GM19043 (cell line): Measurements from ENCODE around the gene DIS3L.
"Not testable (repeated sequence)": the region's sequence is repeated elsewhere in the genome, so short reads cannot be mapped to it uniquely, and the experiment has no call there.

ENCODE experiments used
- ATAC-seq: cut with Tn5 transposase; IDR thresholded peaks from one replicate; pipeline ENCODE4 v1.9.1; 2021; ENCODE audit warnings: low read depth; ENCODE audit not compliant: unreplicated experiment

DIS3L gene

DNA sequence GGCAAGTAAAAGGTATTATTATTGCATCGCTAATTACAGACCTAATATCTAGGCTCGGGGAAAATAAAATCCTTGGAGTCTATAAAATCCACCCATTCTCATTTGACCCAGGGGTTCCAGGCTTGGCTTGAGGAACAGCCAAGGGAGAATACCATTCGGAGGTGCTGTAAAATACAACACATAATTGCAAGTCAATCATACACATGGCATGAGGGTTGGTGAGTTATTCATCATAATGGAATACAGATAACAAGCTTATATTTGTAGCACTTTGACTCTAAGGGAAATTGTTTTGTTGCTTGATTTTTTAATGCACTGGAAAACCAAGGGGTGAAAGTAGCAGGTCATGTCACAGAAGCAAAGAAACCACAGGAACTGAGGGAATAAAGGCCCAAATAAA is 16.8 kb upstream of the DIS3L start:
- ATAC-seq: no peak

DNA sequence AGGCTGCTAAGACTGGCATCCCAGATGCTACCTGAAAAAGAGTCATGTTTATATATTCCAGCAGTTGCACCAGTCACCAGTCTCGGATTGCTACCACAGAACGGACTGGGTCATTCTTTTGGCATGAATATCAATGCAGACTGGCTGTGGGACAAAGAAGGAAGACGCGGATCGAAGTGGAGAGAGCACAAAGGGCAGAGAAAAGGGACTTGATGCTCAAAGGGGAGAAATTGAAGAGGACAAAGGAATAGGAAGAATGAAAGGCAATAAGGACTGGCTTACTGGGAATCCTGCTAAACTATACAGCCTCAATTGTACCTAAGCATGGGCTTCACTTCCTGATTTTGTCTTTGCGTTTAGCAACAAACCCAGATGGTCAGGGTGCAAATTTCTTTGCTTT is 15.3 kb upstream of the DIS3L start:
- no peak for ATAC-seq

DNA sequence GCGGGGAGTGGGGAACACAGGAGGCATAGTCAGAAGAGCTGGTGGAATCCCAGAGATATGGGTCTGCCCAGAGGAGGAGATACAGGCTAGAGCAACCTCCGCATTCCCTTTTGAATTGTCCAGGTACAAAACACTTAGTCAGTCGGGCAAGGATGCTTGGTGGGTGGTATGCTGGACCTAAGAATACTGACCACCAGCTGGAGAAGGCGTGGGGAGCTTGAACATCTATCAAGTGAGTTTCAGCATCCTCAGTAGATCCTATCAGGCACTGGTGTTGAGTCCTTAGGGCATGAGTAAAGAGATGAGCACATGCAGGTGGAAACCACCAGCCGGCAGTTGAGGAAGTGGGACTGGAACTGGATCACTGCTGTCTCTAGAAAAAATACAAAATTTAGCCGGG is 14.7 kb upstream of the DIS3L start:
- no peak for ATAC-seq

DNA sequence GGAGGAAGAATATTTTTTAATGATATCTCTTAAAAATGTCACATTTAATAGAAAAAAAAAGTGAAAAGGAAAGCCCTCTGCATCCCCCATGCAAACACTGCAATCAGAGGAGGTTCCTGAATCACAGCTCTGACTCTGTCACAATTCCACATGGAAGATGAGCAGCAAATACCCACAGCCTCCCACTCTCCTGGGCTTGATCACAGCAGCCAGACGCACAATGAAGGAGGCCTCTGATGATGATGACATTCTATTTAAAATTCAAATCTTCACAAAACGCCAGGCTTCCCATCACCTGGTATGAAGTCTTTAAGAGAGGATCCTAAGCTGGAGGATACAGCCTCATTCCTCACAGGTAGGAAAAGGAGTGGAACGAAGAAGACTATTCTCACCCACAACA is 9.1 kb upstream of the DIS3L start:
- no peak for ATAC-seq

DNA sequence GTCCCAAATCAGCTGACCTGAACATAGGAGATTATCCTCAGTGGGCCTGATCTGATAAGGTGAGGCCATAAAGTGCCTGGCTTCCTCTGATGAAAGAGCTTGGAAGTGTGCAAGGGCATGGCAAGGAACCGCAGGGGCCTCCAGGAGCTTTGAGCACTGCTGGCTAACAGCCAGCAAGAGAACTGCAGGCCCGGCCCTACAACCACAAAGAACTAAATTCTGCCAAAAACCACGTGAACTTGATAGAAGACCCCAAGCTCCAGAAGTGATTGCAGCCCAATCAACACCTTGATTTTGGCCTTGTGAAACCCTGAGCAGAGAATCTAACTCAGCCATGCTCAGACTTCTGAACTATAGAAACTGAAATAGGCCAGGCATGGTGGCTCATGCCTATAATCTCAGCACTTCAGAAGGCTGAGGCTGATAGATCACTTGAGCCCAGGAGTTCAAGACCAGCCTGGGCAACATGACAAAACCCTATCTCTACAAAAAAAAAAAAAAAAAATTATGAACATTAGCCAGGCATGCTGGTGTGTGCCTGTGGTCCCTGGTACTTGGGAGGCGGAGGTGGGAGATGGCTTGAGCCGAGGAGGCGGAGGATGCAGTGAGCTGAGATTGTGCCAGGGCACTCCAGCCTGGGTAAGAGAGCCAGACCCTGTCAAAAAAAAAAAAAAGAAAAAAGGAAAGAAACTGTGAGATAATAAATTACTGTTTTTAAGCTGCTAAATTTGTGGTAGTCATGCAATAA is 7.7 kb upstream of the DIS3L start:
- no peak for ATAC-seq

DNA sequence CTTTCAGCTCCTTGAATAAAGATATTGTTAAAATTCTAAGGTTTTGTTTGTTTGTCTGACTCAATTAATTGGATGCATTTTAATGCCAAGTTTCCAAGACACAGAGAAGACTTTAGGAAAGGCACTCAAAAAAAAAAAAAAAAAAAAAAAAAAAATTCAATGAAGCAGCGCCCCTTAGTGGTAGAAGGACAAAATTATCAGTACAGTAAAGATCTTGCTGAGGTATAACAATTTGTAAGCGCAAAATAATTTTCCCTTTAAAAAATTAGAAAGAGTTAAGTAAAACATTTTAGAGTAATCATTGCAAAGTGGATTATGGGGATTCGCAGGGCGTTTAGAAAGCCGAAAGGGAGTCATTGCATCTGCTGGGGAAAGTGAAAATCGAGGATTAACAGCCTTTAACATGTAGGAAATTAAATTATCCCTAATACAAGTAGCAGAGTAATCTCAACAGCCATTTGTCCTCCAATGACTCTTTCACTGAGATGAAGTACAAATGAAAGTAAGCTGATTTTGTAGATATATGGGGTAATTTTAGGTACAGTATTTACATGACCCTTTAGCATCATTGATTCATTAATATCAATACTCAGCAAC is 5.8 kb upstream of the DIS3L start:
- no peak for ATAC-seq

DNA sequence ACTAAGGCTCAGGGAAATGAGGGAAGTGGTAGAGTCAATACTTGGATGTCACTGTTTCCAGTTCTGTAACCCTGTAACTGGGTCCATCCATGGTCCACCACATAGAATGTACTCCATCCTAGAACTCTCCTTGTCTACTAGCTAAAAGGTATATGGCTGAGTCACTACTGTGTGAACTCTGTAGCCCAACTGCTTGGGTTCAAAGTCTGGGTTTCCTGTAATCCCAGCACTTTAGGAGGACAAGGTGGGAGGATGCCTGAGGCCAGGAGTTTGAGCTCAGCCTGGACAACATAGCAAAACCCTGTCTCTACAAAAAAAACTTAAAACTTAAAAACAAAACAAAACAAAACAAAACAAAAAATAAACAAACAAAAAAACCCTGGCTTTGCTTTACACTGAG is 5.3 kb upstream of the DIS3L start:
- no peak for ATAC-seq

DNA sequence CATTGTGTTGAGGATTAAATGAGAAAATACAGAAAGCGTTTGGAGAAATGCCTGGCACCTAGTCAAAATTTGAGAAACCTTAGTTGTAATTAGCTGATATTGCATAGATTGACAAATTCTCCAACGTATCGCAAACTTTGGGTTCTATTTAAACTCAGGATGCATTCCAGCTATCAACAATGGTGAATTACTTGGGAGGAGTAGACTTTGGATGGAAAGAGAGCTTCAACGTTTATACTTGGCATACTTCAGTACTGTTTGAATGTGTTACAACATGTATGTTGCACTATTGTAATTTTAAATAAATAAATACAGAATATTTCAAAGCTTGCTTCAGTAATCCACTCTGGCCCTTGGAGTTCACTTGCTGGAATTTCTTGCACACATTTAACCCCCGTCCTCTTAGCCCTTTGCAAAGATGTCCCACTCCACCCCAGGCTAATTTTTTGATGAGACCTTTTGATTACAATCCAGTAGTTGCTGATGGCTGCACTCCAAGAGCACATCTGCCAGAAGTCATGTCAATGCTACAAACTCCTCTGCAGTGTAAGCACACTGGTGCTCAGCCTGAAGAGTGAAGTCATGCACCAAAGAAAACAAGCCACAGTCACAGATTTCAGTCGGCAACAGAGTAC is 4.7 kb upstream of the DIS3L start:
- ATAC-seq: no peak

DNA sequence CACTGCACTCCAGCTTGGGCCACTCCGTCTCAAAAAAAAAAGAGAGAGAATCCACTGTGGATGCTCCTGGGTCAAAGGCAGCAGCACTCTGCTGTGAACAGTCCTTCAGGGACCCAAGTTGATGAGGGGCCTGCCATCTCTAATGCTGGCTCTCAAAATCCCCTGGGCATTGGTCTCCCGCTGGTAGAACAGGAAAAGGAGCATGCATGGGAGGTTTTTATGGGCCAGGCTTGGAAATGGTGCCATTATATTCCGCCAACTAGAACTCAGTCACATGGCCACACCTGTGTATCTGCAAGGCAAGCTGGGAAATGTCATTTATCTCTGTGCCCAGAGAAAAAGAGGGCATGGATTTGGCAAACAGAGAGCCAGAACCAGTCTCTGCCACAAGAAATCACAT is 3.4 kb upstream of the DIS3L start:
- no peak for ATAC-seq

DNA sequence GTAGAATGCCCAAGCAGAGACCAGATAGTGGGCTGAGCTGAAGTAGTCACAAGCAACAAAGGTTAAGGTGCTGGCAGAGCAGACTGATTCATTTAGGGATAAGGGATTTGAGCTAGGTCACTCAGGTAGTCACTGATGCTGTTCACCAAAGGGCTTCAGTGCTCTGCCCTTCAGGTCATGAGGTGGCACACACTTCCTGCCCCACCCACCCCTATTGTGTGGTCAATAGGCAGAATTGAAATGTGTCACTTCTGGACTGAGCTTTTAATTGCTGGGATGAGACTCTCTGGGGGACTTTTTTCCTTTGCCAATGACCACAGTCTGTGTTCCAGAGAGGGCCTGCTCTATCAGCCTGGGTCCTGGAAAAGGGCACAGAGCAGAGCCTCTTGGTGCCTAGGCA is 2.9 kb upstream of the DIS3L start:
- no peak for ATAC-seq

DNA sequence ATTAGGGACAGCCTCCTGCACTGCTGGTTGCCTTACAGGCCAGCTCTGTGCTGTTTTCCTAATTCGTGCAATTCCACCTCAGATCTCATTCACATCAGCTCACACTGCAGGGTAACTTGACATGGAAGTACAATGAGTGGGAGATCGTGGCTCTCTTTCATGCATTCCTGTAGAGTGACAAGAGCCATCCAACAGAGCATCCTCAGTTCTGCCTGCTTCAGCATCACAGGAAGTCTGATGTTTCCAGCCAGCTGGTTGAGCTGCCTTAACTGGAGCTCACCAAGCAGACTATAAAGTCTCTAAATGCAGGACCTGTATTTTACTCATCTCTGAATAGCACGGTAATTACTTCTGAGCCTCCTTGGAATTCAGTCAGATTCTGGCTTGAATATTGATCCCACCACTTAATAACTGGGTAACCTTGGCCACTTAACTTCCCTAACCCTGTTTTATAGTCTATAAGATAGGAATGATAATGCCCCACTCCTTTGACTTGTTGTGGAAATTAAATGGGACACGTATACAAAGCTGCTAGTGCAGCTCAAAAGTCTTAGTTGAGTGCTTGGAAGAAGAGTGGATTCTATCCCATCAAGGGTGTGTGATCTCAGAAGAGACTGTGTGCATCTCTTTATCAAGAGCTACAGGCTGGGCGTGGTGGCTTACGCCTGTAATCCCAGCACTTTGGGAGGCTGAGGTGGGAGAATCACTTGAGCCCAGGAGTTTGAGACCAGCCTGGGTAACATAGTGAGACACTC is 1.4 kb upstream of the DIS3L start:
- no peak for ATAC-seq

DNA sequence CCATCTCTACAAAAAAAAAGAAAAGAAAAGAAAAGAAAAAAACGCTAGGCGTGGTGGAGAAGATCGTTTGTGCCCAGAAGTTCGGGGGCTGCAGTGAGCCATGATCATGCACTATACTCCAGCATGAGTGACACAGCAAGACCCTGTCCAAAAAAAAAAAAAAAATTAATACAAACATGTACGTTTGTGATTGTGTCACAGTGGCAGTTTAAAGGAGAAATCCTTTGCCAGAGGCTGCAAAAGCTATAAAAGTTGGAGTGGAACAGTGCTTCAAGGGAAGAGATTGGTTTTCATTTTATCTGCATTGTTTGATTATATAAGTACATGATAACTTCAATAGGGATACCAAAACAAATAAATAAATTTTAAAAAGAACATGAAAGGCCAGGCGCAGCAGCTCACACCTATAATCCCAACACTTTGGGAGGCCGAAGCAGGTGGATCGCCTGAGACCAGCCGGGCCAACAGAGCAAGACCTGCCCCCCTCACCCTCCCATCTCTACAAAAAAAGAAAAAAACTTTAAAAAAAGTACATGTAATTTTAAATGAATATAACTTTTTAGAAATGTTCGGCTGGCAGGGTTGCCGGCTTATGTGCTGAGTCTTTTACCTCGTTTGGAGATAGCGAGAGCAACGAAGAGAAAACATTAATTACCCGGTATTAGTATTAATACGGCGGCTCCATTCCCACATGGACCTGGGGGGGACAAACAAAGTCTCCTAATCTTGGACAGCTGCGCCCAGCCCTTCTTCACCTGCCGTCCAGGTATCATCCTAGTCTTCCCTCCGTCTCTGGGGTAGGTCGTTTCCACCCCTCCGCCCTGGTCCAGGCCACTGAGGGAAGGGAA is 573 bp upstream of the DIS3L start:
- no peak for ATAC-seq

DNA sequence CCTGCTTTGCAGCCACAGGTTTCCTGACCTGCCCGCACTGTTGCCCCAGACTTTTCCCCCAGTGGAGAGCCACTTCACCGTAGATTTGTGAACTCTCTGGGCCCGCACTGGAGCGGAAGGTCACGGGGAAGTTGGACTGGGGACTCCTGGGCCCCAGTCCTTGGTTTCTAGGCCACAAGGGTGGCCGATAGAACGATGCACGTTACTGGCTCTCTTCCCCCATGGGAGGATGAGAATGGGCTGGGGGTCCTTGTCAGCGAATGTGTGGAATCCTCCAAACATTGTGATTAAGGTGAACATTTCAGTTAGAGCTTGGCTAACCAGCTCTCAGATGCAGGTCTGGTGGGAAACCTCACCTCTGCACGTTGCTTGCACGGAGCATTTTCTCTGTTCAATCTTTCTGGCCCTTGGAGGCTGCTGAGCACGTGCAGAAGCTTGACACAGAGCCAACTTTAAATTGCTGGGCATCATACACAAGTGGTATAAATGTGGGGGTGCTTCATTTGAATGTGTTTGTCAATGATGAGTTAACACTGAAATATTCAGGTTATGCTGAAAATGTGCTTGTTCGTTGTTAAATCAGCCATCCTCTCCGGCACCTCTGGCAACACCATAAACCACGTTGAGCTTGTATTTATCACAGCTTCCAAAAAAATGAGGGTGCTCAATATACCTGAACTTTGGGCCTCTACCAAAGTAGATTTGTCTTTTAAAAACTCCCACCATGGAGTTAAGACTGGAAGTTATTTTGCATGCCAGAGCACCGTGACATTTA is 976 bp downstream of the DIS3L start:
- no peak for ATAC-seq

DNA sequence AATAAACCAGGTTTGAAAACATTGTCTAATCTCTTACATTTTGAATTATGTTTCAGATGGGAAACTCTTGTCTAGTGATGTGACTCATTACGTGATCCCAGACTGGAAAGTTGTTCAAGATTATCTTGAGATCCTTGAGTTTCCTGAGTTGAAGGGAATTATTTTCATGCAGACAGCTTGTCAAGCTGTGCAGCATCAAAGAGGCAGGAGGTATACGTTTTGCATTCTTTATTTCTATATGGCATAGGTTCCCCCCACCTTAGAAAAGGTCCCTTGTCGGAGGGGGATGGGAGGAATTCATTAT is 1.5 kb downstream of the DIS3L start:
- no peak for ATAC-seq

DNA sequence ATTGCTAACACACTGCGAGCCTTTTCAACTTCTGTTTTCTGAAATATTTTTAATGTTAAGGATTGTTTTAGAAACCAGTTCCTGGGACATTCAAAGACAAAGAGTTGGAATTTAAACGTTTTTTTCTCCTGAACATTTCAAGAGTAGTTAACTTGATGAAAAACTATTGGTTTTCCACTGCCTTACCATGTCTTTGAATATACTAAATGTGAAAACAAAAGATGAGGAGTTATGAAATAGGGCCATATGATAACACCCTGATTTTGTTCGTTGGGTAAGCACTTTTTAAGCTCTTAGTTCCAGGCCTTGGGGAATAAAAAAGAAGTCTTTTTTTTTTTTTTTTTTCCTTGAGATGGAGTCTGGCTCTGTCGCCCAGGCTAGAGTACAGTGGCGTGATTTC is 2.8 kb downstream of the DIS3L start:
- no peak for ATAC-seq

DNA sequence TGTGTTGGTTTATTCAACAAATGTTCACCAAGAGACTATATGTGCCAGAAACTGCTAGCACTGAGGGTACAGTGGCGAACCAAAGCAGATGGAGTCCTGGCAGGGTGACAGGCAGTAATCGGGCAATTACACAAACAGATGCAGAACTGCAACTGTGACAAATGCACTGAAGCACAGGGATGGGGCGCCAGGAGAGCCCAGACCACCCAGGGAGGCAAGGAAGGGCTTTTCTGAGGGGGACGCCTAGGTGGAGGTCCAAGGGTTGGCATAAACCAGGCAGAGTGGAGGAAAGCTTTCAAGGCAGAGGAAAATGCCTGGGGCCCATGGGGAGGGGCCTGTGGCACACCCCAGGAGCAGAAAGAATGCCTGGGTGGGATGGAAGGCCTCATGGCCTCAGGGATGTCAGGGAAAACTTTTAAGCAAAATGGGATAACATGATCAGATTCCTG is 5.5 kb downstream of the DIS3L start:
- no peak for ATAC-seq

DNA sequence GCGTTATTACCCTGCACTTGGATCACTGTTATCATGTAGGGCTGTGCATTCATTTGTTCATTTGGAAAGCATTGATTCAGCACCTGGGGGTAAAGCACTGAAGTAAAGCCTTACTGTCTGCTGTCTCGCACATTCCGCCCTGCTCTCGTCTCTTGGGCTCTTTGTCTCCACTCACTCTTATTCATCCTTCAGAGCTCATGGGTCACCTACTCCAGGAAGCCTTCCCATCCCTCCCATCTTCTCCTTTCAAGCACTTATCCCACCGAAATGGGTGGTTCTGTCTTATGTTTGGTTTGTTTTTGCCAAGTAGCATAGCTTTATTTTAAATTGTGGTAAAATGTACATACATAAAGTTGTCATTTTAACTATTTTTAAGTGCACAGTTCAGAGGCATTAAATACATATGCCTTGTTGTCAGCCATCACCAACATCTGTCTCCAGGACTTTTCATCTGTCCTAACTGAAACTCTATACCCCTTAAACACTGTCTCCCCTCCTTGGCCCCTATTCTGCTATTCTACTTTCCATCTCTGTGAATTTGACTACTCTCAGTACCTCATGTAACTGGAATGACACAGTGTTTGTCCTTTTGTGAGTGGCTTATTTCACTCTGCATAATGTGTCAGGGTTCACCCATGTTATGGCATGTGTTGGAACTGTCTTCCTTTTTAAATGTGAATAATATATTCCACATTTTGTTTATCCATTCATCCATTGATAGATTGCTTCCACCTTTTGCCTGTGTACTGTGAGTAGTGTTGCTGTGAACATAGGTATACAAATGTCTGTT is 9.3 kb downstream of the DIS3L start:
- no peak for ATAC-seq

DNA sequence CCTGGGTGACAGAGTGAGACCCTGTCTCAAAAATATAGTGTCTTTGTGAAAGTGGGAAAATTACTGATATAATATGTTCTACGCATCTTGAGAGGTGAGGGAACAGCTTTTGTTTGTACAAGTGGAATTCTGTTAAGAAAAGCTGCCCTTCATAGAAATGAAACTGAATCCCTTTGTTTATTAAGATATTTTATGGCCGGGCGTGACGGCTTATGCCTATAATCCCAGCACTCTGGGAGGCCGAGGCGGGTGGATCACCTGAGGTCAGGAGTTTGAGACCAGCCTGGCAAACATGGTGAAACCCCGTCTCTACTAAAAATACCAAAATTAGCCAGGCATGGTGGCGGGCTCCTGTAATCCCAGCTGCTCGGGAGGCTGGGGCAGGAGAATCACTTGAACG is 11.1 kb downstream of the DIS3L start:
- not testable (repeated sequence) for ATAC-seq

DNA sequence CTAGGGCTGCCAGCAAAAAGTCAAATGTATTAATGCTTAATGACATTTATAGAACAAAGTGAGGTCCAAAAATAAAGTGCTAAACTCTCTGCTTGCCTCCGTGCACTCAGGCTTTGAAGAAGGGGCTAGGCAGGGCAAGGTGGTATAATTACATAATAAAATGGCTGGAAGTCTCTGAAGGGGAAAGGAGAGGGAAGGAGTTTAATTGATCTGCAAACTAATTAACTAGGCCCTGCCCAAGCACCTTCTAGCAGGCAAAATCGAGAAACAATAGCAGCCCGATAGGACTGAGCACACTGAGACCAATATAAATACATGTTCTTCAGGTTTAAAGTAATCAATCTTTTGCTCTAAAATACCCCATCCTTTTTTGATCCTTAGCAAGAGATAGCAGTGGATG is 13.0 kb downstream of the DIS3L start:
- no peak for ATAC-seq
